ENCODE results near the gene C1QA.
"Not testable (repeated sequence)": the region's sequence is repeated elsewhere in the genome, so short reads cannot be mapped to it uniquely, and the experiment has no call there.

Gene C1QA

GRCh38 chr1:22674410-22674749 lies 38.0 kb downstream of the C1QA start:
- TF ChIP-seq, protein P1, sequence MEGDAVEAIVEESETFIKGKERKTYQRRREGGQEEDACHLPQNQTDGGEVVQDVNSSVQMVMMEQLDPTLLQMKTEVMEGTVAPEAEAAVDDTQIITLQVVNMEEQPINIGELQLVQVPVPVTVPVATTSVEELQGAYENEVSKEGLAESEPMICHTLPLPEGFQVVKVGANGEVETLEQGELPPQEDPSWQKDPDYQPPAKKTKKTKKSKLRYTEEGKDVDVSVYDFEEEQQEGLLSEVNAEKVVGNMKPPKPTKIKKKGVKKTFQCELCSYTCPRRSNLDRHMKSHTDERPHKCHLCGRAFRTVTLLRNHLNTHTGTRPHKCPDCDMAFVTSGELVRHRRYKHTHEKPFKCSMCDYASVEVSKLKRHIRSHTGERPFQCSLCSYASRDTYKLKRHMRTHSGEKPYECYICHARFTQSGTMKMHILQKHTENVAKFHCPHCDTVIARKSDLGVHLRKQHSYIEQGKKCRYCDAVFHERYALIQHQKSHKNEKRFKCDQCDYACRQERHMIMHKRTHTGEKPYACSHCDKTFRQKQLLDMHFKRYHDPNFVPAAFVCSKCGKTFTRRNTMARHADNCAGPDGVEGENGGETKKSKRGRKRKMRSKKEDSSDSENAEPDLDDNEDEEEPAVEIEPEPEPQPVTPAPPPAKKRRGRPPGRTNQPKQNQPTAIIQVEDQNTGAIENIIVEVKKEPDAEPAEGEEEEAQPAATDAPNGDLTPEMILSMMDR (IDR thresholded peaks at IDR 0.05; ENCODE audit: low read depth, low read length): no peak
- no peak overlapping the region for H3K4me3 ChIP-seq (ENCODE audit: low read depth, low read length)
- DNase-seq (ENCODE audit: low read depth, low spot score): no peak
- in situ Hi-C loops (cut with HindIII; ENCODE audit: low sequenced_read_pairs): no loop called here

DNA sequence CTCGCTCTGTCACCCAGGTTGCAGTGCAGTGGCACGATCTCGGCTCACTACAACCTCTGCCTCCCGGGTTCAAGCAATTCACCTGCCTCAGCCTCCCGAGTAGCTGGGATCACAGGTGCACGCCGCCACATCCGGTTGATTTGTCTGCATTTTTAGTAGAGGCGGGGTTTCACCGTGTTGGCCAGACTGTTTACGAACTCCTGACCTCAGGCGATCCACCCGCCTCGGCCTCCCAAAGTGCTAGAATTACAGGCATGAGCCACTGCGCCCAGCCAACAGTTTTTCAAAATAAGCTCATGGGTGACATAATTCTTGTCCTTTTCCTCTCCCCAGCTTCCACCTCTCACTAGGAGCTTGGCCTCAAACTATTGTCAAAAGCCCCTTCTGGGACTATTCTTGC lies 39.7 kb downstream of the C1QA start:
- DNase-seq (ENCODE audit: low read depth, low spot score); in situ Hi-C loops (cut with HindIII; ENCODE audit: low sequenced_read_pairs); H3K4me3 ChIP-seq (ENCODE audit: low read depth, low read length): not testable (repeated sequence)

GRCh38 chr1:22676916-22677583 lies 40.6 kb downstream of the C1QA start:
- H3K4me3 ChIP-seq (ENCODE audit: low read depth, low read length): no peak overlapping the region
- DNase-seq (ENCODE audit: low read depth, low spot score): no peak
- in situ Hi-C loops (cut with HindIII; ENCODE audit: low sequenced_read_pairs): no loop called here
- TF ChIP-seq, protein P1 (IDR thresholded peaks at IDR 0.05; ENCODE audit: low read depth, low read length): no peak

DNA sequence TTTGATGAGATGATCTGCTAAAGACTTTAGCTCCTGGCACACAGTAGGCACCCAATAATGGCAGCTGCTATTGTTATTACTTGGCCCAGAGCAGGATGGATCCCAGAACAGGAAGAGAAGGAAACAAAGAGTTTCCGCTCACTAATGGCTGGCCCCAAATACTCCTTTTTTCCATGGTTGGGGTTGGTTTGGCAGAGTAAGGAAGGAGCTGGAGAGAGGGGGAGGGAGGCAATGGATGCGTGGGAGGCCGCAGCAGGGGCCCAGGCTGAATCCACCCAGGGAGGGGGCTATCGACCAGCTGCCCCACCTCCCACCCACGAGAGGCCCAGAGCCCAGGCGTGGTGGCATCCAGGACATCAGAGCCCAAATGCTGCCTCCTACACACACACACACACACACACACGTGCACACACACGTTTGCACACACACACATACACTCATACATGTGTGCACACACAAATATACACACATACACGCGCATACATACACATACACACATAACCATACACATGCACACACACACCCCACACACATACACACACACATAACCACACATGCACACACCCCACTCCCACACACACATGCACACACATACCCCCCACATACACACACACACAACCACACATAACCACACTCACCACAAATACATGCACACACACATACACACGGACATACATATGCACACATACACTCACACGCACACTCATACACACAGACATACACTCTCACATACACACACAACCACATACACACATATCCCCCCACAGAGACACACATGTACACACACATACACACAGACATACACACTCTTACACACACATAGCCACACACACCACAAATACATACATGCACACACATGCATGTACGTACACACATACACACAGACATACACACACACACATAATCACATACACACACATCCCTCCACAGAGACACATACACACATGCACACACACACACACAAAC lies 41.8 kb downstream of the C1QA start:
- no peak for DNase-seq (ENCODE audit: low read depth, low spot score)
- H3K4me3 ChIP-seq (ENCODE audit: low read depth, low read length): no peak overlapping the region
- in situ Hi-C loops (cut with HindIII; ENCODE audit: low sequenced_read_pairs): no loop called here
- TF ChIP-seq, protein P1 (IDR thresholded peaks at IDR 0.05; ENCODE audit: low read depth, low read length): no peak

DNA sequence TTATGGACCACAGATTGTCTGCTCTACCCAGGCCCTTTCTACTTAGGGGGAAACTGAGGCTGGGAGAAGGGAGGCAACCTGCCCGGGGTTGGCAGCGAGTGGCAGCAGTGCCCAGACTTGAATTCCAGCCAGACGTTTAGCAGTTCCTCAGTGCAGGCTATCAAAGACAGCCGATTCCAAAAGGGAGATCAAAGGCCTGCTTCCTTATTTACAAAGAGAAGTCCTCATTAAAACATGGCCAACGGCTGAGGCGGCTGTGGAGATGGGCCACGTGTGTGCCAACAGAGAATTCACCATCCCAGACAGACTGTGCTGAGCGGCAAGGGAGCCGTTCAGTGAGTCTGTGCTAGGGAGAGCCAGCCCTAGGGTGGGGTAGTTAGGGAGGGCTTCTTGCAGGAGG lies 44.3 kb downstream of the C1QA start:
- TF ChIP-seq, protein P1 (IDR thresholded peaks at IDR 0.05; ENCODE audit: low read depth, low read length): no peak
- H3K4me3 ChIP-seq (ENCODE audit: low read depth, low read length): no peak overlapping the region
- no peak for DNase-seq (ENCODE audit: low read depth, low spot score)
- in situ Hi-C loops (cut with HindIII; ENCODE audit: low sequenced_read_pairs): no loop called here

GRCh38 chr1:22681556-22682276 lies 45.3 kb downstream of the C1QA start:
- no peak for DNase-seq (ENCODE audit: low read depth, low spot score)
- no peak overlapping the region for H3K4me3 ChIP-seq (ENCODE audit: low read depth, low read length)
- TF ChIP-seq, protein P1 (IDR thresholded peaks at IDR 0.05; ENCODE audit: low read depth, low read length): no peak
- in situ Hi-C loops (cut with HindIII; ENCODE audit: low sequenced_read_pairs): no loop called here
